Measurements from ENCODE around the gene CTSD. TPM values are rescaled to one million over a fixed set of nuclear protein-coding genes. Genes with fewer than 3 reads are reported as not detected.

CTSD gene
- total and polyA plus RNA-seq, 8 donors = 231 to 596 (median 310) TPM

- peak in 2 of 6 donors; percentile 59 to 81 for DNase-seq
- no peak for FAIRE-seq
These were observed 11.5 kb downstream of the CTSD start for GRCh38 chr11:1751999-1752906.

GRCh38 chr11:1751531-1751921 lies 12.2 kb downstream of the CTSD start:
- TF ChIP-seq CTCF (IDR thresholded peaks at IDR 0.05) = no peak
- intact Hi-C loops (cut with DNase I) = no loop called here
- H3K36me3 ChIP-seq = peaks cover 2 to 27% (median 6%) of the 10 kb centered on the region in 3 donors
- ATAC-seq = peak in 1 of 4 donors; percentile 4
- H3K4me1 ChIP-seq = peaks cover 0 to 8% (median 0%) of the 10 kb centered on the region in 3 donors
- no peaks in the 10 kb centered on the region for H3K9me3 ChIP-seq
- no peak overlapping the region for H3K27ac ChIP-seq
- no peak for DNase-seq
- 66 to 69% methylated on average over 5 of the region's 5 CpGs for WGBS, 2 donors
- H3K4me3 ChIP-seq = no peak overlapping the region
- FAIRE-seq = no peak
- H3K27me3 ChIP-seq = no peaks in the 10 kb centered on the region

More at GRCh38 chr11:1751999-1752906, 11.5 kb downstream of the CTSD start:
- no peaks in the 10 kb centered on the region for H3K9me3 ChIP-seq
- no peak overlapping the region for H3K27ac ChIP-seq
- no peak for TF ChIP-seq CTCF (IDR thresholded peaks at IDR 0.05)
- intact Hi-C loops (cut with DNase I) = no loop called here
- no peak for ATAC-seq
- H3K4me1 ChIP-seq = peaks cover 0 to 9% (median 0%) of the 10 kb centered on the region in 3 donors
- no peaks in the 10 kb centered on the region for H3K27me3 ChIP-seq
- H3K36me3 ChIP-seq = peaks cover 2 to 34% (median 11%) of the 10 kb centered on the region in 3 donors
- H3K4me3 ChIP-seq = no peak overlapping the region
- WGBS, 2 donors = 80 to 85% methylated on average over 24 of the region's 24 CpGs

- peak overlapping the region in 1 of 4 donors; percentile 27 for H3K27ac ChIP-seq
- FAIRE-seq (no peak), DNase-seq (peak in 3 of 6 donors; percentile 36 to 74 (median 60)), ATAC-seq (peak in 3 of 4 donors; percentile 5 to 22 (median 12))
- H3K4me3 ChIP-seq = no peak overlapping the region
- 49 to 57% methylated on average over 14 of the region's 14 CpGs for WGBS, 2 donors
- intact Hi-C loops (cut with DNase I) = no loop called here
- H3K27me3 ChIP-seq = no peaks in the 10 kb centered on the region
- TF ChIP-seq CTCF (IDR thresholded peaks at IDR 0.05) = no peak
- H3K4me1 ChIP-seq = peaks cover 0 to 8% (median 0%) of the 10 kb centered on the region in 3 donors
- H3K9me3 ChIP-seq = no peaks in the 10 kb centered on the region
- peaks cover under 1 to 21% (median 2%) of the 10 kb centered on the region in 3 donors for H3K36me3 ChIP-seq
These were observed 12.7 kb downstream of the CTSD start for GRCh38 chr11:1750840-1751530.

GRCh38 chr11:1750481-1750839 lies 13.3 kb downstream of the CTSD start, which contains the start of gene IFITM10:
Gene IFITM10 (minus strand): TSS chr11:1750595. CDS start chr11:1750442, 153 bp downstream.
- H3K27ac ChIP-seq = peak within 1 kb of the TSS in 1 of 4 donors; percentile 27
- ATAC-seq (peak; percentile 36 to 55 (median 46)), FAIRE-seq (no peak), DNase-seq (peak in 3 of 6 donors; percentile 29 to 57 (median 42))
- peaks cover 0 to 8% (median 0%) of the 10 kb centered on the region in 3 donors for H3K4me1 ChIP-seq
- H3K36me3 ChIP-seq = peaks cover 0 to 21% (median 2%) of the 10 kb centered on the region in 3 donors
- 20 to 22% methylated on average over 6 of the region's 6 CpGs for WGBS, 2 donors
- H3K27me3 ChIP-seq = no peaks in the 10 kb centered on the region
- TF ChIP-seq CTCF (IDR thresholded peaks at IDR 0.05) = no peak
- H3K4me3 ChIP-seq = no peak within 1 kb of the TSS
- H3K9me3 ChIP-seq = no peaks in the 10 kb centered on the region
- intact Hi-C loops (cut with DNase I) = no loop called here

Data from pancreas (tissue), 10 donors.